Activated T-helper 1 cell treated with anti-CD3 and anti-CD28 coated beads, Interleukin-2, amount 50 U/mL, for 16 hours (primary cell): ENCODE data around the gene KLHL22.
"Not testable (repeated sequence)": the region's sequence is repeated elsewhere in the genome, so short reads cannot be mapped to it uniquely, and the experiment has no call there.

Experiments used
- DNase-seq, 2 donors: peaks; one replicate each; pipeline ENCODE4 v3.0.0-alpha.2; 2020; ENCODE audit warnings: low read depth in 1 of 2, low spot score in 1 of 2

The KLHL22 gene

DNA sequence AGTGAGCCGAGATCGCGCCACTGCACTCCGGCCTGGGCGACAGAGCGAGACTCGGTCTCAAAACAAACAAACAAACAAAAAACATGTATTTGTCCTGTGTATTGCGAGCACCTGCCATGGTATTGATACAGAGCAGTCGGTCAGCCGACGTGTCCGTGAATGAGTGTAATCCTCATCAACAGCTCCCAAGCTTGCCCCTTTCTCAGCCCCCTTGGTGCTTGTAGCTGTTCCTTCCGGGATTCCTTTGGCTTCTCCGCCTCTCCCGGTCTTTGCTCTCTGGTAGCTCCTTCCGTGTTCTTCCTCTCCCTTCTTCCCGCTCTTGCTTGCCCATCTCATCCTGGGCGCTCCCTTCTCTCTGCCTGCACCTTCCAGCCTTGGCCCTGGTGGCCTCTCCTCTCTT lies 90.7 kb downstream of the KLHL22 start:
- no peak for DNase-seq

DNA sequence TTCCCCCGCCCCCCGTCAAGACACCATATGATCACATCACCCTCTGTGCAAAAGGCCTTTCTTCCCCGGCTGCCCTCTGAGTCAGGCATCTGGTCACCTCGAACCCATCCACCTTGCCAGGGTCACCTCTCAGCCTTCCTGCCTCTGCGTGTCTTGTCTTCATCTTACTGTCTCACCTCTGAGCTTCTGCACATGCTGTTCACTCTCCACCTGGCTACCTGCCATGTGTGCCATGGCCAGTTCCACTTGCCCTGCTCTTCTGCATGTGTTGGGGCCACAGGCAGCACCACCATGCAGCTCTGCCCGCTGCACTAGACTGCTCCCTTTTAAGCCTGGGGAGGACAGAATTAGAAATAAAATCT lies 91.8 kb downstream of the KLHL22 start:
- DNase-seq: no peak

DNA sequence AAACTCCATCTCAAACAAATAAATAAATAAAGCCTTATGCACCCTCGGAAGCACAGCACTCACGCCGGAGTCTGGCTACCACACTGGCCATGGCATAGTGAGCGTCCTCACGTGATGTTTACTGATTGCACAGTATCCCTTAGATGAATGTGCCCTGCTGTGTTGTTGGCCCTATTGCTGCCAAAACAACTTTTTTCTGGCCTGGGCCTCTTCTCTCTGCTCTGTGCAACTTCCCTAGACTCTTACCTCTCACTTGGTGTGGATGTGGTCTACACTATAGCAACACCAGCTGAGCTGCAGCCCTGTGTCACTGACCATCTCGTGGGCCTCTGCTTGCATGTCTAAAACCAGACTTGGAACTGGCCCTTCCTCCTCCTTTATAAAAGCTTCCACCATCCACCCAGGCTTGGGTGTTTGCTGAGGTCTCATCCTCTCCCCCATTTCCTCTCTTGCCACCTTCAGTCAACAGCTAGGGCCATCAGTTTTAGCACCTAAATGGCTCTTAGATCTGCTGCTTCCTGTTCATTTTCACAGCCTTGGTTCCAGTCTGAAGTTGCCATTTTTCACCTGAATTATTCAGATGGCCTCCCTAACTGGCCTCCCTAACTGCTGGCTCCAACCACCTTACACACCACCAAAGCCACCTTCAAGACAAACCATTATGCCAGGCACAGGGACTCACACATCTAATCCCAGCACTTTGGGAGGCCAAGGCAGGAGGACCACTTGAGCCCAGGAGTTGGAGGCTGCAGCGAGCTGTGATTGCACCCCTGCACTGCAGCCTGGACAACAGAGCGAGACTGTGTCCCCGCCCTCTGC lies 92.4 kb downstream of the KLHL22 start:
- no peak for DNase-seq

DNA sequence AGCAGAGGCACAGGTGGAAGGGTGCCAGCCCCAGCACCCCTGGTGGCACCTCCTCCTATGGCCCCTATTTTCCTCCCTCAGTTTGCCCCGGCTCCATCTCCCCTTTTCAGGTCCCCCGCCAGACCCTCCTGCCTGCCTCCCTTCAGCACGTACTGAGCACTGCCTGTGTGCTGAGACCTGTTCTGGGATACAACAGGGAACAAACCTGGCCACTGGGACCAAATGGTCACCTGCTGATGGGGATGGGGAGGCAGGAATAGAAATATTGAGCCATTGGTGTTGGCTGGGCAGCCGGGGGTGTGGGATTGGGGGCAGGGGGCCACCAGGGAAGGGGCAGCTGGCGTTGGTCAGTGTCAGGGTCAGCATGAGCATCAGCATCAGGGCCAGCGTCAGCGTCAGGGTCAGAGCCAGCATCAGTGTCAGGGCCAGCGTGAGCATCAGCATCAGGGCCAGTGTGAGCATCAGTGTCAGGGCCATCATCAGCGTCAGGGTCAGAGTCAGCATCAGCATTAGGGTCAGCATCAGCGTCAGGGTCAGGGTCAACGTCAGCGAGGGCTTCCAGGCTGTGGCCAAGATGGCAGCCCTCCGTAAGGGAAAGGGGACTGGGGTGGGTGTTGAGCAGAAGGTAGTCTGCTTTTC lies 94.1 kb downstream of the KLHL22 start:
- no peak for DNase-seq

DNA sequence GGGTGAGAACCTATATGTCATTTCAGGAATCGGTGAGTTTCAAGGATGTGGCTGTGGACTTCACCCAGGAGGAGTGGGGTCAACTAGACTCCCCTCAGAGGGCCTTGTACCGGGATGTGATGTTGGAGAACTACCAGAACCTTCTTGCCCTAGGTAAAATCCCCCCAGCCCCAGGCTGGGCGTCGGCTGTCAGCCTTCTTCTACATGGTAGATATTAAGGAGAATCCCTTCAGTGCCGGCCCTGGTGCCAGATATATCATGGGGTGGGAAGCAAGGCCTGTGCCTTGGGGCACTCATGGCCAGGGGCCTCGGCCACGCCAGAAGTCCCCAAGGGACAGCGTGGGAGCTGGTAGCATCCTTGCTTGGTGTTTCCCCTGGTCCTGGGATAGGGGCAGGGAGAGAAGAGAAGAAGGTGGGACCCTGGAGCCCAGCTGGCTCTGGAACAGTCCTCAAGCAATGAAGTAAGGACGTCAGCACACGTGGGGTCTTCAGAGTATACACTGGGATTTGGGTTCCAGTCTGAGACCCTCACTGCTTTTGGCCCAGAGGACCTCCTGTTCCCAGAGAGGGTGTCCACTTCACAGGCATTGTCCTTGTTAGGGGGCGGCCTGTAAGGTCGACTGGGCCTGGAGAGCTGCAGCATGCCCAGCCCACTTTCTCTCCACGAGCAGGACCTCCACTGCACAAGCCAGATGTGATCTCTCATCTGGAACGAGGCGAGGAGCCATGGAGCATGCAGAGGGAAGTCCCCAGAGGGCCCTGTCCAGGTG lies 94.8 kb downstream of the KLHL22 start:
- DNase-seq: no peak

DNA sequence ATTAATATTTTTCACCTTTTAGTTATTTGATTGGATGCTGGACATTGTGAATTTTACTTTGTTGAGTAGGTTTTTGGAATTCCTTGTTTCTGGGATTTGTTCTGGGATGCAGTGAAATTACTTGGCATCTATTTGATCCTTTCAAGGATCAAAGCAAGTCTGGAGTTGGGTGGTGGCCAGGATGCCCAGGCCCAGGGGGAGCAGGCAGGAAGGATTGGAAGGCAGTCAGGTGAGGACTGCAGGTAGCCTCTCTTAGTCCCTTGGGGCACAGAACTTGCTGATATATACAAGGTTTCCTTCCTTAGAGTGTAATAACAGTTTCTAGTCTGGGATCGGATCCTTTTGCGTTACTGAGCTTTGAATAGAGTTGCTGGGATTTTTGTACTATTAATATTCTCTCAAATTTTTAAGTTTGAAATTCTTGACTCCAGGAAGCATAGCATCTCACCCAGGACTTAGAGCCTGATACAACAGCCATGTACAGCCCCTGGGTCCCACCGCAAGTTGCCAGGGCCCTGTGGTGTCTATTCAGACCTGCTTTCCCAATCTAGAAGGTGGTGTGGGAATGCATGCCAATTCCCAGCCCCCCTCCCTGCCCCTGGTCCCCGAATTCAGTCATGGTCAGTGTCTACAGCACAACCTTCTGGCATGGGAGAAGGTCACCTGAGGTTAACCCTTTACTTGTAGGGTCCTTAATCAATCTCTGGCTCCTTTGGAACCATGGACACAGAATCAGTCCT lies 95.6 kb downstream of the KLHL22 start:
- DNase-seq: no peak

DNA sequence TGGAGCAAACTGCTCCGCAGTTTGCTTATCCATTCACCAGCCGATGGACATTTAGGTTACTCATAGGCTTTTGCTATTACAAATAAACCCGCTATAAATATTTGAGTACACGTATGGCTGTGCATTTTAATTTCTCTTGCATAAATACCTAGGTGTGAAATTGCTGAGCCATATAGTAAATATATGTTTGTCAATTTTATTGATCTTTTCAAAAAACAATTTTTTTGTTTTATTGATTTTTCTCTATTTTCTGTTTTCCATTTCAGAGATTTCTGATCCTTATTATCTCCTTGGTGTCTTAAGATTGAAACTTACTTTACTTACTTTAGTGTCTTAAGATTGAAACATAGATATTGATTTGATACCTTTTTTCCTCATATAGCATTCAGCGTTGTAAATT lies 97.2 kb downstream of the KLHL22 start:
- DNase-seq: no peak

DNA sequence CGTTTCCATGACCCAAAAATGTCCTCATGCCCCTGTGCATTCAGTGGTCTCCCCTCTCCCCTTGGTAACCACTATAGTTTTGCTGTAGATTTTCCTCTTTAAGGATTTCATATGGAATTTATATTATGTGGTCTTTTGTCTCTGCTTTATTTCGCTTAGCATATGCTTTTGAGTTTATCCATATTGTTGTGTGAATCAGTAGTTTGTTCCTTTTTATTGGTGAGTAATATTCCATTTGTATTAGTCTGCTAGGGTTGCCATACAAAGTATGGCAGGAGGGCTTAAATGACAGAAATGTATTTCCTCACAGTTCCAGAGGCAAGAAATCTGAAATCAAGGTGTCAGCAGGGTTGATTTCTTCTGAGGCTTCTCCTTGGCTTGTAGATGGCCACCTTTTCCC lies 98.1 kb downstream of the KLHL22 start:
- DNase-seq: no peak

DNA sequence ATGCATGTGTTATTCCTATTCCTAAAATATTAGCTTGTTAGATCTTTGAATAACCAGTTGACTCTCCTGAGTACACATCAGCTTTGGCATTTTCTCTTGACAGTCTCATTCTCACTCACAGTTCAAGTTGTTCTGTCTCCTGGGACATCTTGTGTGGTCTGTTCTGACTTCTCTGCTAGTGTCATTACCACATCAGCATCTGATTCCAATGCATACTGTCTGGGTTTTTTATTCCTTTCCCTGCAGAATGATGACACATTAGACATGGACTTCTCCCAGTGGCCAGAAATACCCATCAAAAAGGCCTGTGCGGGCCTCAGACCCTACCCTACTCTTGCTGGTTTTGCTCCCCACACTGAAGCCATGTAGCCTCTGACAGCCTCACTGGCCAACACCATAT lies 99.0 kb downstream of the KLHL22 start:
- DNase-seq: no peak

DNA sequence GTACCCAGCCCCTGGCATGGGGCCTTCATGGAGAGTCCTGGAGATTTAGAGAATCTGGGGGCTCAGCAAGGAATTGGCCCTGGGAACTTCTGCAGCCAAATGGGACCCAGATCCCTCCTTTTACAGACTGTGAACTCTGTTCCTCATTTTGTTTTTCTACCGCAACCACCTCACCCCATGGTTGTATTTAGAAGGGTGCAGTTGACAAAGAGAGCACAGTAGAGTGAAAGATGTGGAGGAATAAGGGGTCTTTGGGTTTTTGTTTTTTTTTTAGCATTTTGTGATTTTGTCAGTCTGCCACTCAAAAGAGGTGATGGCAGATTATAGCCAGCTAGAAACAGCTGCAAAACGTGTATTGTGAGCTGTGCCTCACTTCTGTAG lies 99.7 kb downstream of the KLHL22 start:
- no peak for DNase-seq

DNA sequence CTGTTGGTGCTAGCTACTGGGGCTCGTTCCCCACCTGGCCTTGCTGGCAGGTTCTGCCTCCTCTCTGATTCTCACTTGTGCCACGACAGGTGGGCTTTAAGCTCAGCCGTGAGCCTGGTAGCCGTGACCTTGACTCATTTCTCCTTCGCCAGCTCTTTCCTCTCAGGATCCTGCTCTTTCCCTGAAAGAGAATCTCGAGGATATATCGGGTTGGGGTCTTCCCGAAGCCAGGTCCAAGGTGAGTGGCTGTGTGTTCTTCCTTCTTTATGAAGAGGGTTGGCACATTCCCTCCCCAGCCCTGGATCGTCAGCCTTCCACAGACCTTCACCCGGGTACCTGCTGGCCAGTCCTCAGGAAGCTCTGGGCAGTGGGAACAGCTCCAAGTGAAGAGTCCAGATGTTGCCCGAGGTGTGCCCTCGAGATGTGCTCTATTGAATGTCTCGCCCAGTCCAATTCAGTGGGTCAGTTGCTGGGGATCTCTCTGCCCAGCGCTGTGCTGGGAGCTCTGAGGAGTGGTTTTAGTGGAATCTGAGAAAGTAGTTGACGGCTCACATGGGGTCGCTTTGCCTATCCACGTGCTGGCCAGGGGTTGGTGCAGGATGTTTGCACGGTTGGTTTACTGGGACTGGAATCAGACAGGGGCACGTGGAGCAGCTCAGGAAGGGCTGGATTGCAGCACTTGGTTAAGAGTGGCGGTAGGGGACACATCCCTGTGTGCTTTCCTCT lies 100.3 kb downstream of the KLHL22 start:
- no peak for DNase-seq

DNA sequence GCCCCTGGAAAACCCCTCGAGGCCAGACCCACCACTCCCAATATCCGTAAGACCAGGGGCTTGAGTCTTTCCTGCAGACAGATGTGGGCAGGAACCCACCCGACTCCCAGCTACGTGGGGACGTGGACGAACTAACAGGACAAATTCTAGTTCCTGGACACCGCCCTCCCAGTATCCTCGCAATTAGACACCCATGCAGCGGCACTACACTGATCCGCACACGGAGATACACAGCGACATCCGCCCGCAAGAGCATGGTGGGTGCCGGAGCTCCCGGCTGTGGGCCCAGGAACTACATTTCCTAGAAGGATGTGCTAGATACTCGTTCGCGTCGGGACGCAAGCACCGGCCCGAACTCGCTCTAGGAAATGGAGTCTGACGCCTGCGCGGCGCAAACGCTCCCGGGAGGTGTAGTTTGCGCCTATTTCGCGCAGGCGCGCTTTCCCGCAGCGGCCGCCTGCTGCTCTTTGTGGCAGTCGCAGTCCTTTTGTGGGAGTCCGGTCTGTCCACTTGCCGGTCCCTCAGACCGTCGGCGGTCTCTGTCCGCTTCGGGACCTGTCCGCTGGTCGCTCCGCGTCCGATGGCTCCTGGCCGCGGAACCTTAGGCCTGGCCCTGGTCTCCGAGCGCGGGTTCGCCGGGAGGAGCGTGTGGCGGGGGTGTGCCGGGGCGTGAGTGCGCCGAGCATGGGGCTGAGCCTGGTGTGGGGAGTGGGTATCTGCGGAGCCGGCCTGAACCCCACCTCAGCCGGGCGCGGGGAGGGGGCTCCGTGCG lies 101.7 kb downstream of the KLHL22 start, which contains the start of gene ZNF74:
ZNF74 (plus strand) TSS at position 447 of the 772 bp plus-strand sequence. CDS start 478 bp downstream, outside the sequence.
- peak; percentile 68 to 71 for DNase-seq

DNA sequence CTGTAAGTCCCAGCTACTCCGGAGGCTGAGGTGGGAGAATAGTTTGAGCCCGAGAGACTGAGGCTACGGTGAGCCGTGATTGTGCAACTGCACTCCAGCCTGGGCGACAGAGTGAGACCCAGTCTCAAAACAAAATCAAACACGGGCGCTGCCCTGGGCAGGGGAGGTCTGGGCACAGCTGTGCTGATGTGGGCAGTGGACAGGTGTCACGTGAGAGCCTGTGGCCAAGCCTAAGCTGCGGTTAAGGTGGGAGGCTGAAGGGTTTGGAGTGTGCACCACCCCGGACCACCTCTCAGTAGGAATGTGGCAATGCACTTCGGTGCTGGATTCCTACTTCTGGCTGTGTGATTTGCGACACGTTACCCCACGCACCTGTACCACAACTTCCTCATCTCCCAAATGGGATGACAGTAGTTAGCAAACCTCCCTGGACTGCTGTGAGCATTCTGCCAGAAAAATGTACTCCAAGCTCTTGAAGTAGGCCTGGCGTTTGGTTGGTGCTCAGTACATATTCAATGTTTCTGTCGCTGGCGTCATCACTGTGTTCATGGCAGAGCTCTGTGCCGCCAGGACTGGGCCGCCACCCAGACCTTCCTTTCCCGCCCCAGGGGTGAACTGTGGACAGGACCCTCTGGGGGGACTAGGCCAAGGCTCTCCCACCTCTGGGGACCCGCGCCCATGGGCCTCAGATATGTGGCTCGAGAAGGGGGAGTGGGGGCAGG lies 102.5 kb downstream of the KLHL22 start:
- no peak for DNase-seq

DNA sequence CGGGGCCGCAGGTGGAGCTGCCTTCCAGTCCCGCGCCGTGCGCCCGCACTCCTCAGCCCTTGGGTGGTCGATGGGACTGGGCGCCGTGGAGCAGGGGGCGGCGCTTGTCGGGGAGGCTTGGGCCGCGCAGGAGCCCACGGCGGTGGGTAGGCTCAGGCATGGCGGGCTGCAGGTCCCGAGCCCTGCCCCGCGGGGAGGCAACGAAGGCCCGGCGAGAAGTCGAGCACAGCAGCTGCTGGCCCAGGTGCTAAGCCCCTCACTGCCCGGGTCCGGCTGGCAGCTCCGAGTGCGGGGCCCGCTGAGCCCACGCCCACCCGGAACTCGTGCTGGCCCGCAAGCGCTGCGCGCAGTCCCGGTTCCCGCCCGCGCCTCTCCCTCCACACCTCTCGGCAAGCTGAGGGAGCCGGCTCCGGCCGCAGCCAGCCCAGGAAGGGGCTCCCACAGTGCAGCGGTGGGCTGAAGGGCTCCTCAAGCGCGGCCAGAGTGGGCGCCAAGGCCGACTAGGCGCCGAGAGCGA lies 103.2 kb downstream of the KLHL22 start:
- DNase-seq: not testable (repeated sequence)
